Liver (tissue), 3 donors: ENCODE measurements around the gene SORL1.

Experiments used
- GABPA ChIP-seq, 2 donors: IDR thresholded peaks in 1 of 2; conservative IDR thresholded peaks in 1 of 2; 2 replicates each; pipeline ENCODE4 v1.6.1; 2016; ENCODE audit warnings: antibody characterized with exemption in 2 of 2, mild to moderate bottlenecking in 1 of 2, moderate library complexity in 1 of 2
- RAD21 ChIP-seq, 2 donors: IDR thresholded peaks; 2 replicates each; pipeline ENCODE4 v1.6.1; 2016; ENCODE audit warnings: antibody characterized with exemption in 2 of 2, mild to moderate bottlenecking in 2 of 2
- TAF1 ChIP-seq: conservative IDR thresholded peaks from 2 replicates; pipeline ENCODE4 v1.6.1; 2016; ENCODE audit warnings: antibody characterized with exemption, mild to moderate bottlenecking
- YY1 ChIP-seq: IDR thresholded peaks from 2 replicates; pipeline ENCODE4 v1.6.1; 2016; ENCODE audit warnings: antibody characterized with exemption, mild to moderate bottlenecking
- TF ChIP-seq, protein P1 (sequence below): fragments of 150-350 bp; IDR thresholded peaks from 2 replicates; pipeline ENCODE4 v1.5.1; 2017; ENCODE audit warnings: improper control_type of control experiment, low read depth, low read length; ENCODE audit not compliant: missing input control
- TF ChIP-seq, protein P2 (sequence below): IDR thresholded peaks from 2 replicates; pipeline ENCODE4 v1.6.1; 2016; ENCODE audit warnings: antibody characterized with exemption, mild to moderate bottlenecking
- TF ChIP-seq, protein P3 (sequence below): IDR thresholded peaks from 2 replicates; pipeline ENCODE4 v1.6.1; 2016; ENCODE audit warnings: antibody characterized with exemption
- donor health status: healthy.
- donor health status: healthy.

DNA sequence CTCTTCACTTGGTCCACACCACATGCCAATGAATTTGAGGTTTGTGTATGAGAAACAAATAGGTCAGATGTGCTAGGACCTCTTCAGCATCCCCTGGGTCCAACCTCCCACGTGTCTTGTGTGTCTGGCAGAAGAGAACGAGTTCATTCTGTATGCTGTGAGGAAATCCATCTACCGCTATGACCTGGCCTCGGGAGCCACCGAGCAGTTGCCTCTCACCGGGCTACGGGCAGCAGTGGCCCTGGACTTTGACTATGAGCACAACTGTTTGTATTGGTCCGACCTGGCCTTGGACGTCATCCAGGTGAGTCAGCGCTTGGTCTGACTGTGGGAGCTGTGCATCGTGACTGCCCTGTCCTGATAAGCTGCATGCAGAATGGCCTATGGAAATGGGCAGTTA lies 101.7 kb downstream of the SORL1 start:
- TF ChIP-seq RAD21 (IDR thresholded peaks at IDR 0.05) (peak; percentile 66 to 75), GABPA (IDR thresholded peaks at IDR 0.05 in 1 of 2, conservative IDR thresholded peaks at IDR 0.05 in 1 of 2) (peak in 1 of 2 donors; percentile 58), TAF1 (no peak), YY1 (peak; percentile 79)
- TF ChIP-seq, protein P1, sequence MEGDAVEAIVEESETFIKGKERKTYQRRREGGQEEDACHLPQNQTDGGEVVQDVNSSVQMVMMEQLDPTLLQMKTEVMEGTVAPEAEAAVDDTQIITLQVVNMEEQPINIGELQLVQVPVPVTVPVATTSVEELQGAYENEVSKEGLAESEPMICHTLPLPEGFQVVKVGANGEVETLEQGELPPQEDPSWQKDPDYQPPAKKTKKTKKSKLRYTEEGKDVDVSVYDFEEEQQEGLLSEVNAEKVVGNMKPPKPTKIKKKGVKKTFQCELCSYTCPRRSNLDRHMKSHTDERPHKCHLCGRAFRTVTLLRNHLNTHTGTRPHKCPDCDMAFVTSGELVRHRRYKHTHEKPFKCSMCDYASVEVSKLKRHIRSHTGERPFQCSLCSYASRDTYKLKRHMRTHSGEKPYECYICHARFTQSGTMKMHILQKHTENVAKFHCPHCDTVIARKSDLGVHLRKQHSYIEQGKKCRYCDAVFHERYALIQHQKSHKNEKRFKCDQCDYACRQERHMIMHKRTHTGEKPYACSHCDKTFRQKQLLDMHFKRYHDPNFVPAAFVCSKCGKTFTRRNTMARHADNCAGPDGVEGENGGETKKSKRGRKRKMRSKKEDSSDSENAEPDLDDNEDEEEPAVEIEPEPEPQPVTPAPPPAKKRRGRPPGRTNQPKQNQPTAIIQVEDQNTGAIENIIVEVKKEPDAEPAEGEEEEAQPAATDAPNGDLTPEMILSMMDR: no peak
- TF ChIP-seq, protein P2, sequence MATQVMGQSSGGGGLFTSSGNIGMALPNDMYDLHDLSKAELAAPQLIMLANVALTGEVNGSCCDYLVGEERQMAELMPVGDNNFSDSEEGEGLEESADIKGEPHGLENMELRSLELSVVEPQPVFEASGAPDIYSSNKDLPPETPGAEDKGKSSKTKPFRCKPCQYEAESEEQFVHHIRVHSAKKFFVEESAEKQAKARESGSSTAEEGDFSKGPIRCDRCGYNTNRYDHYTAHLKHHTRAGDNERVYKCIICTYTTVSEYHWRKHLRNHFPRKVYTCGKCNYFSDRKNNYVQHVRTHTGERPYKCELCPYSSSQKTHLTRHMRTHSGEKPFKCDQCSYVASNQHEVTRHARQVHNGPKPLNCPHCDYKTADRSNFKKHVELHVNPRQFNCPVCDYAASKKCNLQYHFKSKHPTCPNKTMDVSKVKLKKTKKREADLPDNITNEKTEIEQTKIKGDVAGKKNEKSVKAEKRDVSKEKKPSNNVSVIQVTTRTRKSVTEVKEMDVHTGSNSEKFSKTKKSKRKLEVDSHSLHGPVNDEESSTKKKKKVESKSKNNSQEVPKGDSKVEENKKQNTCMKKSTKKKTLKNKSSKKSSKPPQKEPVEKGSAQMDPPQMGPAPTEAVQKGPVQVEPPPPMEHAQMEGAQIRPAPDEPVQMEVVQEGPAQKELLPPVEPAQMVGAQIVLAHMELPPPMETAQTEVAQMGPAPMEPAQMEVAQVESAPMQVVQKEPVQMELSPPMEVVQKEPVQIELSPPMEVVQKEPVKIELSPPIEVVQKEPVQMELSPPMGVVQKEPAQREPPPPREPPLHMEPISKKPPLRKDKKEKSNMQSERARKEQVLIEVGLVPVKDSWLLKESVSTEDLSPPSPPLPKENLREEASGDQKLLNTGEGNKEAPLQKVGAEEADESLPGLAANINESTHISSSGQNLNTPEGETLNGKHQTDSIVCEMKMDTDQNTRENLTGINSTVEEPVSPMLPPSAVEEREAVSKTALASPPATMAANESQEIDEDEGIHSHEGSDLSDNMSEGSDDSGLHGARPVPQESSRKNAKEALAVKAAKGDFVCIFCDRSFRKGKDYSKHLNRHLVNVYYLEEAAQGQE: peak; percentile 80
- TF ChIP-seq, protein P3, sequence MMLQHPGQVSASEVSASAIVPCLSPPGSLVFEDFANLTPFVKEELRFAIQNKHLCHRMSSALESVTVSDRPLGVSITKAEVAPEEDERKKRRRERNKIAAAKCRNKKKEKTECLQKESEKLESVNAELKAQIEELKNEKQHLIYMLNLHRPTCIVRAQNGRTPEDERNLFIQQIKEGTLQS: peak; percentile 95
